Subcutaneous adipose tissue (tissue), 4 donors: ENCODE data around the gene LMX1A. TPM values are rescaled to one million over a fixed set of nuclear protein-coding genes. Genes with fewer than 3 reads are reported as not detected.

Experiments
- CTCF ChIP-seq: fragments of 450-650 bp; IDR thresholded peaks from one replicate; pipeline ENCODE4 v1.5.1; 2016; ENCODE audit warnings: low read depth, mild to moderate bottlenecking, control low read depth, antibody characterized with exemption, moderate library complexity
- total RNA-seq, 4 donors: library from RNA; depleted of rRNA; stranded (reverse); fragments of >200 nt; gene quantifications; one replicate each; pipeline ENCODE4 v1.1.0, GENCODE V29; 2016

The LMX1A gene
- total RNA-seq, 4 donors from 2014 or later = 0.33 to 1.5 (median 0.63) TPM

GRCh38 chr1:165216254-165216653, 140.3 kb downstream of the LMX1A start:
- TF ChIP-seq CTCF = no peak

- TF ChIP-seq CTCF = no peak
These were observed 140.8 kb downstream of the LMX1A start for GRCh38 chr1:165215676-165216075.

- TF ChIP-seq CTCF = no peak
These were observed 144.3 kb downstream of the LMX1A start for GRCh38 chr1:165212229-165212628.

- no peak for TF ChIP-seq CTCF
These were observed 148.5 kb downstream of the LMX1A start for GRCh38 chr1:165207853-165208515.

GRCh38 chr1:165205145-165205544, 151.4 kb downstream of the LMX1A start:
- TF ChIP-seq CTCF = no peak

- TF ChIP-seq CTCF = no peak
These were observed 152.0 kb downstream of the LMX1A start for GRCh38 chr1:165204548-165204947.

GRCh38 chr1:165191087-165191486, 165.4 kb downstream of the LMX1A start:
- no peak for TF ChIP-seq CTCF
